CD4-positive, alpha-beta T cell treated with Interleukin-6 at 100 ng/mL for 8 hours (primary cell): Measurements from ENCODE around the gene KIF1B.
"Not testable (repeated sequence)": the region's sequence is repeated elsewhere in the genome, so short reads cannot be mapped to it uniquely, and the experiment has no call there.

ENCODE experiments used
- DNase-seq: peaks from one replicate; pipeline ENCODE4 v3.0.0-alpha.2; 2020; ENCODE audit warnings: mixed read lengths, low spot score

The KIF1B gene

GRCh38 chr1:10387677-10388386 is 177.5 kb downstream of the KIF1B start:
- DNase-seq: no peak

- DNase-seq: no peak
These were observed 178.0 kb downstream of the KIF1B start for GRCh38 chr1:10388387-10388715.

DNA sequence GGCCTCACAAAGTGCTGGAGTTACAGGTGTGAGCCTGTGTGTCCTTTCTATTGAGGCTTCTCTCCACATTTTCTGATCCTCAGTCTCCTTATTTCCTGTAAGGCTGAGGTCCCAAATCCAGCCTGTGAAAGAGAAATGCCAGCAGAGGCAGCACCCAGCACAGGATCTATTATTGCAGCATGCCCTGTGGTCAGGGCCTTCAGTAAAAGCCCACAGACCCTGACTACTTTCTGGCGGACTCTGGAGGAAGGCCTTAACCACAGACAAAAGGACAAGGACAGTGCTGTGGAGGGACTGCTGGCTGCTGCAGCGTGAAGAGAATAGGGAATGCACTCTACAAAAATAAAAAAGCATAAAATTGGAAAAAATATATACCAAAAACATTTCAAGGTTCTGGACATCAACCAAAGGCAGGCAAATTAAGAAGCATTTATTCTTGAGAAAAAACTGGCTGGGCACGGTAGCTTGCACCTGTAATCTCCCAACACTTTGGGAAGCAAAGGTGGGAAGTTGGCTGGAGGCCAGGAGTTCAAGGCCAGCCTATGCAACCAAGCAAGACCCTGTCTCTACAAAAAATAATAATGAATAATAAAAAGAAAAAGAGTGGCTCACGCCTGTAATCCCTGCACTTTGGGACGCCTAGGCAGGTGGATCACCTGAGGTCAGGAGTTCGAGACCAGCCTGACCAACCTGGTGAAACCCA is 179.1 kb downstream of the KIF1B start:
- DNase-seq: no peak

DNA sequence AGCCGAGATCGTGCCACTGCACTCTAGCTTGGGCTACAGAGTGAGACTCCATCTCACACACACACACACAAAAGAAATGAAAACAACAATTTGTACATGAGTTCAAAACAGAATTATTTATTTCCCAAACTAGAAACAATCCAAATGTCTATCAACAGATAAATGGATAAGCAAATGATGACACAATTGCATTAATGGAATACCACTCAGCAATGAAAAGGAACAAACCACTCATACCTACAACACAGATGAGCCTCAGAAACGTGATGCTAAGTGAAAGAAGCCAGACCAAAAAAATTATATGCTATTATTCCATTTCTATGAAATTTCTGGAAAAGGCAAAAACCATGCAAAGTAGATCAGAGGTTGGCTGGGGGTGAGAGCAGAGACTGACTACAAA is 186.5 kb downstream of the KIF1B start:
- DNase-seq: no peak

GRCh38 chr1:10398278-10398733 is 187.9 kb downstream of the KIF1B start:
- DNase-seq: no peak

GRCh38 chr1:10398734-10399443 is 188.5 kb downstream of the KIF1B start, which contains the start of gene PGD:
Gene PGD, plus strand, starts transcription at chr1:10399064. Its CDS starts 54 bp downstream, at chr1:10399118.
- peak; percentile 96 for DNase-seq

DNA sequence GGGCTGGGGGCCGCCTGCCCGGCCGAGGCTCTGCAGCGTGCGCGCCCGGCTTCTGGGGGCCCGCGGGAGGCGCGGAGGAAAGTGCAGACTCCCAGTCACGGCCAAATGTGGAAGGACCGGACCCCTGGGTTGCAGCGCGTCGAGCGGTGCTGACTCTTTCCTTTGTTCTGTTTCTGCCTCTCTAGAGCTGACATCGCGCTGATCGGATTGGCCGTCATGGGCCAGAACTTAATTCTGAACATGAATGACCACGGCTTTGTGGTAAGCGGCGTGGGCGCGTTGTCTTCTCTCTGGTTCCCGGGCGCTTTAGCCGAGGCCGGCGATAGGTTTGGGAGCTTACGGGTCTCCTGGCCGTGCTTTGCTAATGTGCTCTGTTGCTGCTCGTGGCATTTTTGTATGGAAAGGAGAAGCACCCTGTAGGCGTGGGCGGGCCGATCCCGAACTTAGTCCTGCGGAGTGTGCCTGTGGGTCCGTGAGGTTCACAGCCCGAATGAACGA is 189.1 kb downstream of the KIF1B start:
- no peak for DNase-seq

DNA sequence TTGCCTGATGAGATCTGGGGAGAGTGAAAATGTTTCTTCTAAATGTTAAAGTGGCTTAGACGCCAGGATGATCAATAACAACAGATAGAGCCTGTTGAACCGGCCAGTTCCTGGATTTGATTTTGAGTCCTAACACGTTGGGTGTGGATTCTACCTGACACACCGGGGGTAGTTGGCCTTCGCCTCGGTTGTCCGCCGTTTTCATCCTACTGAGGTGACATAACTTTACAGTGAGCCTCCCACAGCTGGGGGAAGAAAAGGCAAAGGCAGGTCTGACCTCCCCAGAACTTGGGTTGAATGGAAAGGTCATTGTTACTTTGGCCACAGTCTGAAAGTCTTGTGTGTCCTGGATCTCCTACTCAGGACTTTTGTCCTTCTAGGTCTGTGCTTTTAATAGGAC is 189.6 kb downstream of the KIF1B start:
- no peak for DNase-seq

DNA sequence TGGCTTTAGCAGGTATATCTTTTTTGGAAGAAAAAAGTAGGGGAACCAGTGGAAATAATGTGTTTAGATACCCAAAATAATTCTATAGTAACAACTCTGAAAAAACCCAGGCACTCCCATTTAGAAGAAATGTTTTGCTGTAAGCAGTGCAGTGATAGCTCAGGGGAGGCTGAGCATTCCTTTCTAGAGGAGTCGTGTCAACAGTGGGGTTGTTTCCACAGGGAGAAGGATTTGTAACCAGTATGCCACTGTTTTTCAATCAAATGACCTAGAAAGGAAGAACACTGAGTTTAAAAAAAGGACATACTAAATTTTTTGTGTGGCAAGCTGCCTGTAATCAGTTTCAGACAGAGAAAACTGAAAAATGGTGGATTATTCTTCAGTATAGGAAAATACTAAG is 190.9 kb downstream of the KIF1B start:
- DNase-seq: no peak

- no peak for DNase-seq
These were observed 192.4 kb downstream of the KIF1B start for GRCh38 chr1:10402729-10403274.

GRCh38 chr1:10407201-10407600 is 196.8 kb downstream of the KIF1B start:
- DNase-seq: no peak

DNA sequence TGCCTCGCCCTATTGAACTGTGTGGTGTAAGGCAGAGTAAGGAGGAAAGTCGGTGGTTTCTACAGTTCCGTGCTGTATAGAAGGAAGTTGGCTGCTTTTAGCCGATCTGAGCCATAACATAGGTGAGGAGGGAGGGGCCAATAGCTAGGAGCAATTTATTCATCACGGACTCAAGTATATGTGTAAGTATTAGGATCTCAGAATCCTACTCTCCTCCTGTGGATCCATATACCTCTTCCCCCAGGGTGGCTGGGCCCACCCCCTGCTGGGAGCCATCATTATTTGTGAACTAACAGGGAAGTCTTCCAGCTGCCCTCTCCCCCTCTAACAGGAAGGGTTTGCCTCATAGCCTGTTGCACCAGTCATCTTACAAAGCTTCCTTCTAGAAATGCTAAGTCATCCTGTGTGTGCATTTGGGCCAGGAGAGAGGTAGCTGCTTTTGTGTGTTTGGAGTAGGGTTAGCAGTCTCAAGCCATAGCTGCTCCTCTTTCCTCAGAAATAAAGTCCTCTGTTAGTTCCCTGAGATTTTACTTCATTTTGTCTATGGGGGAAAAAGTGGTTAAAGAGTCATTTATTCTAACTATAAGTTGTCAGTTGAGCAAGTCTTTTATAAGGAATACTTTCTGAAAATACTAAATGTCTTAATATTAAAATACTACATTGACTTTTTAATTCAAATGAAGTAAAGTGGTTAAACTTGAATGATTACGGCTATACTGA is 205.0 kb downstream of the KIF1B start:
- DNase-seq: no peak

DNA sequence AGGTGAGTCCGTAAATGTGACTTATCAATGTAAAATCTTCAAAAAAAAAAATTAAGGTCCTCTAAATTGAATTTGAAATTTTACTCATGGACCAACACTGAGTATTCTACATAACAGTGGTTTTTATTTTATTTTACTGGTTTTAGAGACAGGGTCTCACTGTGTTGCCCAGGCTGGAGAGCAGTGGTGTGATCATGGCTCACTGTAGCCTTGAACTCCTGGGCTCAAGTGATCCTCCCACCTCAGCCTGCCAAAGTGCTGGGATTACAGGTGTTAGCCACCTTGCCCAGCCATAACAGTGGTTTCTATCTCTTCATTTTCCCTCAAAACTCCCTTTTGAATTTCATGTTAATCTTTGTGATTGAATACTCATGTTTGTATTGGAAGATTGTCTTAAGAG is 205.6 kb downstream of the KIF1B start:
- not testable (repeated sequence) for DNase-seq

- not testable (repeated sequence) for DNase-seq
These were observed 208.4 kb downstream of the KIF1B start for GRCh38 chr1:10418741-10419140.

DNA sequence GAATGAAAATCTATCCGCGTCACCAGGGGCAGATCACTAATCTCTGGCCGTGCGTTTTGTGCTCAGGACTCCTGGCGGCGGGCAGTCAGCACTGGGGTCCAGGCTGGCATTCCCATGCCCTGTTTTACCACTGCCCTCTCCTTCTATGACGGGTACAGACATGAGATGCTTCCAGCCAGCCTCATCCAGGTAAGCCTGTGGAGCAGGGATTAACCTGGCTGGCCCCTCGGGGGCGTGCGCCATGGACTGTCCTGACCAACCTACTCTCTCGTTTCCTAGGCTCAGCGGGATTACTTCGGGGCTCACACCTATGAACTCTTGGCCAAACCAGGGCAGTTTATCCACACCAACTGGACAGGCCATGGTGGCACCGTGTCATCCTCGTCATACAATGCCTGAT is 209.0 kb downstream of the KIF1B start:
- DNase-seq: no peak

- no peak for DNase-seq
These were observed 211.3 kb downstream of the KIF1B start for GRCh38 chr1:10421637-10422036.

- no peak for DNase-seq
These were observed 213.7 kb downstream of the KIF1B start for GRCh38 chr1:10424034-10424433.

GRCh38 chr1:10424651-10425050 is 214.3 kb downstream of the KIF1B start:
- no peak for DNase-seq

GRCh38 chr1:10425826-10426534 is 215.6 kb downstream of the KIF1B start:
- DNase-seq: not testable (repeated sequence)

DNA sequence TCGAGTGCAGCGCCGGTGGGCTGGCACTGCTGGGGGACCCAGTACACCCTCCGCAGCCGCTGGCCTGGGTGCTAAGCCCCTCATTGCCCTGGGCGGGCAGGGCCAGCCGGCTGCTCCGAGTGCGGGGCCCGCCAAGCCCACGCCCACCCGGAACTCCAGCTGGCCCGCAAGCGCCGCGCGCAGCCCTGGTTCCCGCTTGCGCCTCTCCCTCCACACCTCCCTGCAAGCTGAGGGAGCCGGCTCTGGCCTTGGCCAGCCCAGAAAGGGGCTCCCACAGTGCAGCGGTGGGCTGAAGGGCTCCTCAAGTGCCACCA is 216.1 kb downstream of the KIF1B start:
- not testable (repeated sequence) for DNase-seq

DNA sequence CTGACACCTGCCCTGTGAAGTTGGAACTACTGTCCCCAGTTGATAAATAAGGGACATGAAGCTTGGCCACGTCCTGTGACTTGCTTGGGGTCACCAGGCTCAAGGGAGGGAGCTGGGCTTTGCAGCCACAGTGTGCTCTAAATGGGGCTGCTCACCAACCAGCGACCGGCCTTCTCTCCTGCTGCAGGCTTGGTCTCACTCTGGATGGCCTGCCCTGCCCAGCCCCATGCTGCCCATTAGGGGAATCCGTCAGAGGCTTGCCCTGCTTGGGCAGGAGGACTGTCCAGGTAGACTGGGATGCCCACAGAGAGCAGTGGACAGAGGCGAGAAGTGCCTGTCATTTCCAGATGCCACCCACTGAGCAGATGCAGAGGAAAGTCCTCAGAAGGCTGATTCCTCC is 218.6 kb downstream of the KIF1B start:
- DNase-seq: no peak

GRCh38 chr1:10429868-10430215 is 219.5 kb downstream of the KIF1B start:
- DNase-seq: no peak
